ENCODE results near the gene SP110.
"Not testable (repeated sequence)": the region's sequence is repeated elsewhere in the genome, so short reads cannot be mapped to it uniquely, and the experiment has no call there.

The SP110 gene

DNA sequence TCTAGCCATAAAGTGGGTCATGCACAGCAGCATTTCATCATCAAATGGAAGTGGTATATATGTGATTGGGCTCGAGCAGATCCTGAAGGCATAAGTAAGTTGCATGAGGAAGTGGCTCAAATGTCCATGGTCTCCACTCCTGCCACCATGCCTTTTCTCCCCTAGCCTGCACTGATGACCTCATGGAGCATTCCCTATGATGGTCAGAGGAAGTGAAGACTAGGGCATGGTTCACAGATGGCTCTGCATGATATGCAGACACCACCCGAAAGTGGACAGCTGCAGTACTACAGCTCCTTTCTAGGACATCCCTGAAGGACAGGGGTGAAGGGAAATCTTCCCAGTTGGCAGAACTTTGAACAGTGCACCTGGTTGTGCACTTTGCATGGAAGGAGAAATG, 99.4 kb downstream of the SP110 start:
- DNase-seq: not testable (repeated sequence)

DNA sequence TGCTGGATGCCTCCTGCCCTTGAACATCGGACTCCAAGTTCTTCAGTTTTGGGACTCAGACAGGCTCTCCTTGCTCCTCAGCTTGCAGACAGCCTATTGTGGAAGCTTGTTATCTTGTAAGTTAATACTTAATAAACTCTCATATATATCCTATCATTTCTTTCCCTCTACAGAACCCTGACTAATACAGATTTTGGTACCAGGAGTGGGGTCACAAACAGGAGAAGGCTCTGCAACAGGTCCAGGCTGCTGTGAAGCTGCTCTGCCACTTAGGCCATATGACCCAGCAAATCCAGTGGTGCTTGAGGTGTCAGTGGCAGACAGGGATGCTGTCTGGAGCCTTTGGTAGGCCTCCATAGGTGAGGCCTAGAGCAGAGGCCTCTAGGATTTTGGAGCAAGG, 100.0 kb downstream of the SP110 start:
- DNase-seq: not testable (repeated sequence)

All from left hindlimb (tissue), 1 donor.